PC-9 (cell line): Measurements from ENCODE around the gene GPR160. TPM values are rescaled to one million over a fixed set of nuclear protein-coding genes. Genes with fewer than 3 reads are reported as not detected.

Experiments
- BruUV-seq: library from RNA; stranded (reverse); fragments of 400-500 nt; replicated peaks from 2 replicates; lab custom pipeline; 2021; lab: Mats Ljungman, UMichigan
- CTCF ChIA-PET: fragments of 300-600 bp; sonication (Branson Sonifier 250); formaldehyde crosslinking; loops from one replicate; lab custom pipeline; 2022; ENCODE audit warnings: antibody characterized with exemption; lab: Charles Lee
- POLR2A ChIA-PET: fragments of 300-600 bp; sonication (Branson Sonifier 250); formaldehyde crosslinking; loops from one replicate; lab custom pipeline; 2022; ENCODE audit warnings: antibody characterized with exemption; ENCODE audit not compliant: unreplicated experiment; lab: Charles Lee
- DNase-seq, 2 experiments: peaks; one replicate each; pipeline versions ENCODE4 v3.0.0 to v3.0.0-alpha.2; 2015 to 2022; ENCODE audit warnings: mixed read lengths in 1 of 2
- H2AFZ ChIP-seq: fragments of 200-600 bp; sonication (generic); 2 replicates; pipeline ENCODE4 v1.8.1; 2017; ENCODE audit warnings: antibody characterized with exemption
- H3F3A ChIP-seq: fragments of 200-600 bp; sonication (generic); 2 replicates; pipeline ENCODE4 v1.8.1; 2017; ENCODE audit warnings: antibody characterized with exemption, mild to moderate bottlenecking, low read depth; ENCODE audit not compliant: insufficient read depth
- H3K27ac ChIP-seq: fragments of 200-600 bp; sonication (generic); 2 replicates; pipeline ENCODE4 v1.6.1; 2016; ENCODE audit warnings: mixed run types
- H3K27me3 ChIP-seq: fragments of 200-600 bp; sonication (generic); 2 replicates; pipeline ENCODE4 v1.6.1; 2016; ENCODE audit warnings: low read depth, mixed run types; ENCODE audit not compliant: insufficient read depth
- H3K36me3 ChIP-seq: fragments of 200-600 bp; sonication (generic); 2 replicates; pipeline ENCODE4 v1.6.1; 2016; ENCODE audit warnings: low read depth, mixed run types
- H3K4me1 ChIP-seq: fragments of 200-600 bp; sonication (generic); replicated peaks from 2 replicates; pipeline ENCODE4 v1.6.1; 2016; ENCODE audit warnings: mixed run types; ENCODE audit not compliant: insufficient read depth
- H3K4me2 ChIP-seq: fragments of 200-600 bp; sonication (generic); 2 replicates; pipeline ENCODE4 v1.6.1; 2017; ENCODE audit warnings: mixed run types
- H3K4me3 ChIP-seq: fragments of 200-600 bp; sonication (generic); 2 replicates; pipeline ENCODE4 v1.6.1; 2016; ENCODE audit warnings: mixed run types
- H3K79me2 ChIP-seq: fragments of 200-600 bp; sonication (generic); 2 replicates; pipeline ENCODE4 v1.6.1; 2017; ENCODE audit warnings: low read depth, mixed run types
- H3K9me2 ChIP-seq: fragments of 200-600 bp; sonication (generic); 2 replicates; pipeline ENCODE4 v1.8.1; 2017; ENCODE audit warnings: mild to moderate bottlenecking; ENCODE audit not compliant: insufficient read depth
- H3K9me3 ChIP-seq: fragments of 200-600 bp; sonication (generic); 2 replicates; pipeline ENCODE4 v1.8.1; 2016; ENCODE audit warnings: low read depth; ENCODE audit not compliant: insufficient read depth
- H4K20me1 ChIP-seq: fragments of 200-600 bp; sonication (generic); 2 replicates; pipeline ENCODE4 v1.8.1; 2017; ENCODE audit not compliant: insufficient read depth
- EZH2 ChIP-seq: fragments of 200-600 bp; sonication (generic); IDR thresholded peaks from 2 replicates; pipeline ENCODE4 v1.8.0; 2017; ENCODE audit warnings: antibody characterized with exemption, low read depth
- intact Hi-C: fragments of 100-400 bp; cut with micrococcal nuclease; formaldehyde crosslinking; loops from one replicate; pipeline ENCODE4 v1.10.0; 2022; ENCODE audit not compliant: unreplicated experiment
- total RNA-seq: library from RNA; stranded (reverse); gene quantifications from 2 replicates; pipeline ENCODE4 v1.2.3, GENCODE V29; 2021
- TF ChIP-seq, protein P1 (sequence below): fragments of 200-600 bp; sonication (generic); conservative IDR thresholded peaks from 2 replicates; pipeline ENCODE4 v1.6.1; 2017; ENCODE audit warnings: mixed run types, antibody characterized with exemption, mild to moderate bottlenecking, moderate library complexity

Gene GPR160
- total RNA-seq, 1 experiment from 2014 or later, result 12.6 TPM

DNA sequence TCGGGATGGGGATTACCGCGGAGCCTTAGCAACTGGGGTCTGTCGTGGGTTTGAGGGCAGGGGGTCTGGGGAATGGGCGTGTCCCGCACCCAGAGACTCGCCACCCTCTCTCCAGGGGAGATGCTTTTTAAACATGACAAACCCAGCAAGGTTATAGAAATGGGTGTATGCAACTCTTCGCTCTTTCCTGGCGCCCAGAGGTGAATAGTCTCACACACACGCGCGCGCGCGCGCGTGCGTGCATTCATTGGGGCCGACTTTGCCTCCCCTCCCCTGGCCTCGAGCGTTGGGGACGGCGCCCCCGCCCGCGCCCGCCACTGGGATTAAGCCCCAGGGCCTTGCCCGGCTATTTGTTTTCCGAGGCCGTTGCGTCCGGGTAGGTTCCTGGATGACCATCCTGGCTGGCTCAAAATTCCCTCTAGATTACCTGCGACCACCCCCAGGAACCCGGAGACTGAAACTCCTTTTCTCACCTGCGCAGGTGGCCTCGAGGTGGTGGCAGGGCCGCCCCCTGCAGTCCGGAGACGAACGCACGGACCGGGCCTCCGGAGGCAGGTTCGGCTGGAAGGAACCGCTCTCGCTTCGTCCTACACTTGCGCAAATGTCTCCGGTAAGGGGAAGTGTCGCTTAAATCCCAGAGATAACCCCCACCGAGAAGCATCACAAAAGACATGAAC is 777 bp downstream of the GPR160 start:
- Histone ChIP-seq H3F3A (peaks cover 6% of the 10 kb centered on the region; the same call in 1 of the 2 replicates), H3K4me1 (peaks cover 9% of the 10 kb centered on the region), H3K27me3 (no peaks in the 10 kb centered on the region), H3K9me3 (no peaks in the 10 kb centered on the region), H4K20me1 (no peaks in the 10 kb centered on the region), H2AFZ (peak overlapping the region; percentile 97), H3K36me3 (no peaks in the 10 kb centered on the region), H3K27ac (no peak overlapping the region), H3K9me2 (no peaks in the 10 kb centered on the region), H3K79me2 (peaks cover 5% of the 10 kb centered on the region; the same call in 1 of the 2 replicates), H3K4me3 (peak overlapping the region; percentile 79), H3K4me2 (peak overlapping the region; percentile 76)
- TF ChIP-seq, protein P1, sequence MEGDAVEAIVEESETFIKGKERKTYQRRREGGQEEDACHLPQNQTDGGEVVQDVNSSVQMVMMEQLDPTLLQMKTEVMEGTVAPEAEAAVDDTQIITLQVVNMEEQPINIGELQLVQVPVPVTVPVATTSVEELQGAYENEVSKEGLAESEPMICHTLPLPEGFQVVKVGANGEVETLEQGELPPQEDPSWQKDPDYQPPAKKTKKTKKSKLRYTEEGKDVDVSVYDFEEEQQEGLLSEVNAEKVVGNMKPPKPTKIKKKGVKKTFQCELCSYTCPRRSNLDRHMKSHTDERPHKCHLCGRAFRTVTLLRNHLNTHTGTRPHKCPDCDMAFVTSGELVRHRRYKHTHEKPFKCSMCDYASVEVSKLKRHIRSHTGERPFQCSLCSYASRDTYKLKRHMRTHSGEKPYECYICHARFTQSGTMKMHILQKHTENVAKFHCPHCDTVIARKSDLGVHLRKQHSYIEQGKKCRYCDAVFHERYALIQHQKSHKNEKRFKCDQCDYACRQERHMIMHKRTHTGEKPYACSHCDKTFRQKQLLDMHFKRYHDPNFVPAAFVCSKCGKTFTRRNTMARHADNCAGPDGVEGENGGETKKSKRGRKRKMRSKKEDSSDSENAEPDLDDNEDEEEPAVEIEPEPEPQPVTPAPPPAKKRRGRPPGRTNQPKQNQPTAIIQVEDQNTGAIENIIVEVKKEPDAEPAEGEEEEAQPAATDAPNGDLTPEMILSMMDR, result peak; percentile 48; the same call in 1 of the 2 replicates
- TF ChIP-seq EZH2, result no peak
- TSS peak; percentile 46 for BruUV-seq
- ChIA-PET POLR2A (interaction anchor here (0.6 kb wide), 1 partner anchor 269 kb away, joined by 3 read pairs; no protein-coding TSS in a partner anchor), CTCF (interaction anchor here (0.6 kb wide), 3 partner anchors 11 to 1474 kb away, joined by 3 to 7 read pairs (median 4); no protein-coding TSS in a partner anchor)
- intact Hi-C loops, result loop anchor here (1.0 to 5.0 kb wide), 4 partner anchors 11 to 374 kb away; no protein-coding TSS in a partner anchor
- no peak for DNase-seq

- DNase-seq, result no peak
- Histone ChIP-seq H3K4me2 (no peak overlapping the region), H3K36me3 (no peaks in the 10 kb centered on the region), H2AFZ (no peak overlapping the region), H3K9me2 (no peaks in the 10 kb centered on the region), H3F3A (peaks cover 6% of the 10 kb centered on the region; the same call in 1 of the 2 replicates), H3K79me2 (peaks cover 12% of the 10 kb centered on the region; the same call in 1 of the 2 replicates), H3K4me3 (no peak overlapping the region), H3K9me3 (no peaks in the 10 kb centered on the region), H3K27ac (no peak overlapping the region), H3K27me3 (no peaks in the 10 kb centered on the region), H3K4me1 (peaks cover 14% of the 10 kb centered on the region), H4K20me1 (no peaks in the 10 kb centered on the region)
- intact Hi-C loops, result no loop called here
- POLR2A ChIA-PET, result interaction anchor here (0.6 kb wide), 1 partner anchor 1372 kb away, joined by 4 read pairs; no protein-coding TSS in a partner anchor
- CTCF ChIA-PET, result no interaction called here
- TF ChIP-seq, protein P1, result no peak
- no peak for TF ChIP-seq EZH2
- BruUV-seq, result no TSS peak
These were observed 2.6 kb downstream of the GPR160 start for GRCh38 chr3:170040418-170040817.

- Histone ChIP-seq H3K36me3 (no peaks in the 10 kb centered on the region), H3K79me2 (peaks cover 33% of the 10 kb centered on the region), H3K4me3 (no peak overlapping the region), H4K20me1 (no peaks in the 10 kb centered on the region), H2AFZ (no peak overlapping the region), H3K27ac (no peak overlapping the region), H3K9me2 (no peaks in the 10 kb centered on the region), H3K27me3 (no peaks in the 10 kb centered on the region), H3F3A (peaks cover 33% of the 10 kb centered on the region), H3K4me2 (no peak overlapping the region), H3K4me1 (peaks cover 45% of the 10 kb centered on the region), H3K9me3 (no peaks in the 10 kb centered on the region)
- no peak for DNase-seq
- TF ChIP-seq EZH2, result no peak
- TF ChIP-seq, protein P1, result no peak
- ChIA-PET CTCF (no interaction called here), POLR2A (no interaction called here)
- BruUV-seq, result no TSS peak
- intact Hi-C loops, result no loop called here
These were observed 5.7 kb downstream of the GPR160 start for GRCh38 chr3:170043506-170043905.
